Astrocyte of the spinal cord (primary cell): Measurements from ENCODE around the gene LHFPL3.
A peak's percentile ranks its signal among the peaks of the same experiment; 100 is the strongest.

Experiments
- DNase-seq: peaks from one replicate; pipeline ENCODE4 v3.0.0; 2011; ENCODE audit warnings: low read depth, low spot score
- H3K4me3 ChIP-seq: 2 replicates; pipeline ENCODE4 v1.5.1; 2011; ENCODE audit warnings: low read depth, mild to moderate bottlenecking, low read length, moderate library complexity
- CTCF ChIP-seq: IDR thresholded peaks from 2 replicates; pipeline ENCODE4 v1.5.1; 2012; ENCODE audit warnings: low read depth, mild to moderate bottlenecking, low read length, inconsistent platforms
- in situ Hi-C: cut with HindIII; loops from 2 replicates; pipeline ENCODE4 v1.10.0; 2017; ENCODE audit warnings: low sequenced_read_pairs

The LHFPL3 gene

GRCh38 chr7:104878577-104878976 lies 550.2 kb downstream of the LHFPL3 start:
- H3K4me3 ChIP-seq, result no peak overlapping the region
- DNase-seq, result no peak
- in situ Hi-C loops, result no loop called here
- no peak for TF ChIP-seq CTCF

- no peak for TF ChIP-seq CTCF
- H3K4me3 ChIP-seq, result no peak overlapping the region
- in situ Hi-C loops, result no loop called here
- no peak for DNase-seq
These were observed 554.9 kb downstream of the LHFPL3 start for GRCh38 chr7:104883248-104883717.

- in situ Hi-C loops, result no loop called here
- no peak overlapping the region for H3K4me3 ChIP-seq
- TF ChIP-seq CTCF, result peak; percentile 98
- peak; percentile 76 for DNase-seq
These were observed 555.5 kb downstream of the LHFPL3 start for GRCh38 chr7:104883718-104884452.

GRCh38 chr7:104886651-104887050 lies 558.2 kb downstream of the LHFPL3 start:
- DNase-seq, result no peak
- no peak for TF ChIP-seq CTCF
- in situ Hi-C loops, result no loop called here
- H3K4me3 ChIP-seq, result no peak overlapping the region

GRCh38 chr7:104890216-104890615 lies 561.8 kb downstream of the LHFPL3 start:
- H3K4me3 ChIP-seq, result no peak overlapping the region
- no peak for DNase-seq
- in situ Hi-C loops, result no loop called here
- TF ChIP-seq CTCF, result no peak

- no peak overlapping the region for H3K4me3 ChIP-seq
- no peak for TF ChIP-seq CTCF
- DNase-seq, result no peak
- in situ Hi-C loops, result no loop called here
These were observed 563.5 kb downstream of the LHFPL3 start for GRCh38 chr7:104891949-104892348.
